GM21576 (cell line): ENCODE measurements around the gene KCND3.

Experiments
- ATAC-seq: cut with Tn5 transposase; IDR thresholded peaks from one replicate; pipeline ENCODE4 v1.9.1; 2021; ENCODE audit warnings: mild to moderate bottlenecking, moderate library complexity; ENCODE audit not compliant: unreplicated experiment

The KCND3 gene

GRCh38 chr1:111988743-111989453, 570 bp downstream of the KCND3 start:
- no peak for ATAC-seq

GRCh38 chr1:111988377-111988742, 1.1 kb downstream of the KCND3 start:
- ATAC-seq, result no peak

DNA sequence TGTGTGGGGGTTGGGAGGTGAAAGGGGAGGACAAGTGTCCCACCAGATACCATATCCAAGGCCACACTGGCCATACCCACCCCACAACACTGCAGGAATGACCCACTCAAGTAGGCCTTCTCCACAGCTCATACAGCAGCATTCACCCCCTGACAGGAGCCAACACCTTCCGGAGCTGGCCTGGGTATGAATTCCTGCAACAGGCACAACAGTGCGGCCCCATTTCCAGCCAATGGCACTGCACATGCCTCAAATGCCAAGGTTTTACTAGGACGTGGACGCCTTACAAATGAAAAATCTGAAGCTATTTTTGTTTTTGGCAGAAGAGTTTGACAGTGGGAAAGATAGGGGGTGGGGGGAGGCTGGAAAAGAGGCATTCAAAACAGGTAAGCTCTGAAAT, 2.0 kb downstream of the KCND3 start:
- ATAC-seq, result no peak

- ATAC-seq, result no peak
Measured at GRCh38 chr1:111983500-111983899, 6.0 kb downstream of the KCND3 start.

DNA sequence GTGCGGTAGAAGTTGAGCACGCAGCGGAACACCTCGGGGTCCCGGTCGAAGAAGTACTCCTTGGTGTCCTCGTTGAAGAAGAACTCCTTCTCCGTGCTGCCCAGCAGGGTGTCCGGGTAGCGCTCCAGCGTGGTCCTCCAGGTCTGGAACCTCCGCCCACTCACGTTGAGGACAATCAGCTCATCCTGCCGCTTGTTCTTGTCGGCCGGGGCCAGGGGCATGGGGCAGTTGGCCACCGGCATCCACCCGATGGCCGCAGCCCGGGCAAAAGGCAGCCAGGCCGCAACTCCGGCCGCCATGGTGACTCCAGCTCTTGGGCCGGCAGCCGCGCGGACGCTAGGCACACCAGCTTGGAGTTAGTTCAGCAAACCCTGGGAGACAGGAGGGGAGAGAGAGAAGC, 7.0 kb downstream of the KCND3 start:
- no peak for ATAC-seq

DNA sequence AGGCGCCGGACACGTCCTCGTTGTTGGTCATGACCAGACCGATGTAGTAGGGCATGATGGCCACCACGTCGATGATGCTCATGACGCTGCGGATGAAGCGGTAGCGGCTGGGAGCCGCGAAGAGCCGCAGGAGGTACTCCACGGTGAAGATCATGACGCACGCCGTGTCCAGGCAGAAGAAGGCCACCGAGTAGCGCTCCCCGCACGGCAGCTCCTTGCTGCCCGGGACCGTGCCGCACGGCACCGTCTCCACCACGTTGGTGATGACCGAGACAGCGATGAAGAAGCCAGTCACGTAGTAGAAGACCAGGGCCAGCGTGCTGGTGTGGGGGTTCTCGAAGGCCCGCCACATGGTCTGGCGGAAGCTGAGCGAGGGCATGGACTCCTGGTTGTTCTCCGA, 7.6 kb downstream of the KCND3 start:
- no peak for ATAC-seq

DNA sequence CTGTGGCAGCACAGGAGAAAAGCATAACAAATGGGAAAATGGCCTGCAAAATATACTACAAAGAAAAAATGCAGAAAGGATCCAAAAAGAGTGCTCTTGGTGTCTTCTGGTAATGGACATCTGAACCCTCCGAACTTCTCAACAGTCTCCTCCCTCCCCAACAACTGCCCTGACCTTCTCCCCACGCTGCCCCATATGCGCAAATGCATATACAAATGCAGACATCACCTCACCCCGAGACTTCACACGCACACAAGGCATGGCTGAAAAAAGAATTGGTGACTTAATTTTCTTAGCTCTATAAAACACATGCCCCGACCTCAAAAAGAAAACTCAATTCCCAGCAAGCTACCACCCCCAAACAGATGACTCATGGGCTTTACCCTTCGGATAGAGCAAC, 8.4 kb downstream of the KCND3 start:
- no peak for ATAC-seq

DNA sequence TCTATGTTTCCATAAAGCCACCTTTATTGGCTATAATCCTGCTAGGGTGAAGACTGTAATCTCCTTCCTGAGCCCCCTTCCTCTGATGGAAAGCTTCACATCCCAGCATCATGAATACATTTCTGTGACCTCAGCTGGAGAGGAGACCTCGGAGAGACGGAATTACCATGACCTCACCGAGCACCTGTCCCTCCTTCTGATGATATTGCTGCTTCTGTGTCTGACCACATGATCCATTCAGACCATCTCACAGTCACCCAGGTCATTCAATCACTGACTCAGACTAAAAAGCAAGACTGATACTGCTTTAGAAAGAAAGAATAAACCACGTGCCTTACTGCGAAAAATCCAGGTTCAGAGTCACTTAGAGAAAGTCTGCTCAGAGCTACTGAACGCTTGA, 8.8 kb downstream of the KCND3 start:
- ATAC-seq, result no peak

- ATAC-seq, result no peak
Measured at GRCh38 chr1:111978695-111979094, 10.8 kb downstream of the KCND3 start.

GRCh38 chr1:111977378-111977777, 12.1 kb downstream of the KCND3 start:
- ATAC-seq, result no peak

GRCh38 chr1:111976842-111977241, 12.6 kb downstream of the KCND3 start:
- no peak for ATAC-seq

GRCh38 chr1:111976332-111976731, 13.1 kb downstream of the KCND3 start:
- no peak for ATAC-seq

GRCh38 chr1:111973150-111973790, 16.2 kb downstream of the KCND3 start:
- no peak for ATAC-seq

- ATAC-seq, result no peak
Measured at GRCh38 chr1:111971396-111971795, 18.1 kb downstream of the KCND3 start.

GRCh38 chr1:111968511-111968910, 21.0 kb downstream of the KCND3 start:
- ATAC-seq, result no peak

DNA sequence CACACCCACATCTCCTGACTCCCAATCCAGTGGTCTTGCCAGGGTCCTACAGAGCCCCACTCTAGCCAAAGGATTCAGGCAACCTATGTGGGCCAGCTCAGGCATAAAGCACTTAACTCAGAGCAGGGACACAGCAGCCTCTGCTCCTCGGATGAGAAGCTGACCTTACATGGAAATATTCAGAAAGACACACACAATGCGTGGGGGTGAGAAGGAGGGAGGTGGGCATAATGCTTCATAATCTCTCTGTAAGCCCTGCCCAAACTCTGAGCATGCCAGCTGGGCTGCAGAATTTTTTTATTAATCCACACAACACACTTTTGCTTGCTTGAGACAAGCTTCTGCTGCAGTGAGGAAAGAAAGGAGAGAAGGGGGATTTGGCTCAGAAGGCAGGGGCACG, 21.6 kb downstream of the KCND3 start:
- no peak for ATAC-seq

DNA sequence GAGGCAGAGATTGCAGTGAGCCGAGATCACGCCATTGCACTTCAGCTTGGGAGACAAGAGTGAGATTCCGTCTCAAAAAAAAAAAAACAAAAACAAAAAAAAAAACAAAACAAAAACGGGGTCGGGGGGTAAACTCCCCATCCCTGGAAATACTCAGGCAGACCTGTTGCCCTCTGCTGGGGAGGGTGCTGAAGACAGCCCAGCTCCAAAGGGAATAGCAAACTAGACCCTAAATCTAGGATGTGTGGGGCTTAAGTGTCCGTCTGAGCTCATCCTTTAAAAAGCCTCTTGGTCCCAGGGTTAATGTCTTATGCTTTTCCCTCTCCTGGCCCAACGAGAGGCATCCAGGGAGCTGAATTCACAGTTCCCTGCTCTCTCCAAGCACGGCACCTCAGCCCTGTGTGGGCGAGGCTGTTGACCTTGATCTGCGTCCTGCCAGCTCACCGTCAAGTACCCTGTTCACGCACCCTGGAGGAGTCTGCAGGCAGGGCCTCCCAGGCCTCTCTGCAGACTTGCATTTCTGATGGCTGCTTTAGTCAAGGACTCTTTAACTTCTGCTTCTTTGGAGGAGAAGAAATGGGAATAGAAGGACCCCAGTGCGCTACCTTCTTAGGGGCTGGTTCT, 22.3 kb downstream of the KCND3 start:
- ATAC-seq, result no peak

DNA sequence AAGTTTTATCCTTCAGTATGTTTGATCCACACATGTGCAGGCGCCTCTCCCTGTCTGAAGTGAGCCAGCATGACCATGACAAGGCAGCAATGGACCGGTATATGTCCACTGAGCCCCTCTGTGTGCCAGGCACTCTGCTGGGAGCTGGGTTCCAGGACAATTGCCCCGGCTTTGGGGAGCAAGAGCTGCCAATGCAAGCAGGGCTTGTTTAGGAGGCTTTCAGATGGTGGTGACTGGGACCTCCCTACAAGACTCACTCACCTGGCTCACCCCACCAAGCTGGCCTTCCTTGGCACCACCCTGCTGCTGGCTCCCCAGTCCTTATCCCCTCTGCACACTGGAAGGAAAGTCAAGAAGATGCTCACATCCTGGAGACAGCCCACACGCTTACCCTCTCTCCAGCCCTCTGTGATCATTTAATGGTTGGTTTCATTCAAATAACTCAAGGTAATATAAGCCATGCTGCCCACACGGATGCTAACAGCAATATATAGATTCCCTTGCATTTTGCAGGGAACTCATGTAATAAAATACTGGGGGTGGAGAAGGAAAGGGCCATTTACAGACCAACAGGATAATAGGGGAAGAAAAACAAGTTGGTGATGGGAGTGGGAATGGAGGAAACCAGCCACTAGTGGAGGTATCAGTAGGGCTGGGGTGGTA, 23.6 kb downstream of the KCND3 start:
- no peak for ATAC-seq

DNA sequence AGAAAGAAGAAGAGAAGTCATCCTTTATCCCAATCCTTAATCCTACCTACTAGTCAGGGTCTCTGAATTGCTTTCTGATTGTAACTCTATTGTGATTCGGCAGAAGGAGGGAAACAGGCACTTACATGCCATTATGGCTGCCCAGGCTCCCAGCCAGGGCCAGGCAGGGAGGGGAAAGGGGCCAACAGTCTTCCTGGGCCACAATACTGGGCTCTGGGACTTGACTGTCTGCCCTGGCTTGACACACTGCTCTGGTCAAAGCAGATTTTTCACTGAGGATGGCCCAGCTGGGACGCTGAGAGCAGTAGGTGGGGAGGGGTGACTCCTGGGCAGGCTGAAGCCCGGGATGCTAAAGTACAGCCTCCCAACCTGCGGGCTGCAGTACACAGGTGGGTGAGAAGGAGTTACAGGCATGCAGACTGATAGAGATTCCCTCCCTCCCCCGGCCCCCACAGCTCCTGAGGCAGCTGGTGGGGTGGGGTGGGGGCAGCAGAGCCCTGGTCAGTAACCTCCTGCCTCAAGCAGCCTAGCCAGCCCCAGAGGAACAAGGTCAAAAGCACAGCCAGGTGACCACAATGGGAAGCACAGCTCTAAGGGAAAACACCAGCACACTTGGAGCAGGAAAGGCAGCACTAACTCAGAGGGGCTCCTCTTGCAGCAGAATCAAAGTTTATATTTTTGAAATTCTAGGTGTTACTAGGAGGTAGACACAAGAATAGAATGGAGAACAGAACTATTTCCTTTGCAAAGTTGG, 25.3 kb downstream of the KCND3 start:
- ATAC-seq, result no peak

- no peak for ATAC-seq
Measured at GRCh38 chr1:111961773-111962565, 27.5 kb downstream of the KCND3 start.
